MM.1S (cell line): Measurements from ENCODE around the gene FIS1.

Experiments used
- DNase-seq: peaks from one replicate; pipeline ENCODE4 v3.0.0-alpha.2; 2015
- H2AFZ ChIP-seq: fragments of 300-600 bp; sonication (generic); 2 replicates; pipeline ENCODE4 v1.6.0; 2016; ENCODE audit warnings: antibody characterized with exemption, low read length
- H3F3A ChIP-seq: fragments of 300-600 bp; sonication (generic); 2 replicates; pipeline ENCODE4 v1.6.1; 2016; ENCODE audit warnings: mild to moderate bottlenecking, antibody characterized with exemption, low read length, moderate library complexity, mixed read lengths; ENCODE audit not compliant: insufficient read depth
- H3K27ac ChIP-seq: fragments of 300-600 bp; sonication (generic); 2 replicates; pipeline ENCODE4 v1.5.1; 2016; ENCODE audit warnings: mild to moderate bottlenecking, low read length
- H3K27me3 ChIP-seq: fragments of 300-600 bp; sonication (generic); replicated peaks from 2 replicates; pipeline ENCODE4 v1.6.0; 2016; ENCODE audit warnings: low read length; ENCODE audit not compliant: insufficient read depth
- H3K36me3 ChIP-seq: fragments of 300-600 bp; sonication (generic); replicated peaks from 2 replicates; pipeline ENCODE4 v1.6.1; 2016; ENCODE audit warnings: mild to moderate bottlenecking, low read length, mixed read lengths; ENCODE audit not compliant: insufficient read depth
- H3K4me1 ChIP-seq: fragments of 300-600 bp; sonication (generic); 2 replicates; pipeline ENCODE4 v1.6.1; 2016; ENCODE audit warnings: low read length, mixed read lengths
- H3K4me2 ChIP-seq: fragments of 300-600 bp; sonication (generic); 2 replicates; pipeline ENCODE4 v1.6.0; 2016; ENCODE audit warnings: low read depth, low read length
- H3K4me3 ChIP-seq: fragments of 300-600 bp; sonication (generic); 2 replicates; pipeline ENCODE4 v1.5.1; 2016; ENCODE audit warnings: low read length, mixed read lengths
- H3K79me2 ChIP-seq: fragments of 300-600 bp; sonication (generic); 2 replicates; pipeline ENCODE4 v1.6.1; 2016; ENCODE audit warnings: mixed run types, low read length, mixed read lengths
- H3K9ac ChIP-seq: fragments of 300-600 bp; sonication (generic); 2 replicates; pipeline ENCODE4 v1.6.1; 2016; ENCODE audit warnings: low read length, mixed read lengths
- H3K9me2 ChIP-seq: fragments of 300-600 bp; sonication (generic); replicated peaks from 2 replicates; pipeline ENCODE4 v1.6.1; 2016; ENCODE audit warnings: mild to moderate bottlenecking, low read length, mixed read lengths; ENCODE audit not compliant: insufficient read depth
- H3K9me3 ChIP-seq: fragments of 300-600 bp; sonication (generic); replicated peaks from 2 replicates; pipeline ENCODE4 v1.6.1; 2016; ENCODE audit warnings: mild to moderate bottlenecking, low read length, mixed read lengths; ENCODE audit not compliant: insufficient read depth
- H4K20me1 ChIP-seq: fragments of 300-600 bp; sonication (generic); 2 replicates; pipeline ENCODE4 v1.6.1; 2016; ENCODE audit warnings: mild to moderate bottlenecking, low read length, moderate library complexity, mixed read lengths; ENCODE audit not compliant: insufficient read depth
- CTCF ChIP-seq: fragments of 300-600 bp; sonication (generic); IDR thresholded peaks from 2 replicates; pipeline ENCODE4 v1.5.1; 2016; ENCODE audit warnings: antibody characterized with exemption, low read length, mixed read lengths
- EZH2 ChIP-seq: fragments of 300-600 bp; sonication (generic); optimal IDR thresholded peaks from 2 replicates; pipeline ENCODE3; 2017; ENCODE audit warnings: low read depth, mild to moderate bottlenecking, antibody characterized with exemption, low read length, mixed read lengths
- EZH2phosphoT487 ChIP-seq: fragments of 300-600 bp; sonication (generic); IDR thresholded peaks from 2 replicates; pipeline ENCODE4 v1.6.1; 2018; ENCODE audit warnings: antibody characterized with exemption, low read length

The FIS1 gene

GRCh38 chr7:101251871-101252659, 7.2 kb upstream of the FIS1 start:
- H3K9me3 ChIP-seq = no peaks in the 10 kb centered on the region
- H4K20me1 ChIP-seq = no peaks in the 10 kb centered on the region
- no peaks in the 10 kb centered on the region for H3K4me1 ChIP-seq
- H3K27ac ChIP-seq = peak overlapping the region; percentile 18; the same call in 1 of the 2 replicates
- H2AFZ ChIP-seq = peak overlapping the region; percentile 62
- H3K9ac ChIP-seq = peak overlapping the region; percentile 56; the same call in 1 of the 2 replicates
- H3K4me2 ChIP-seq = peak overlapping the region; percentile 50; the same call in 1 of the 2 replicates
- peak; percentile 99 for DNase-seq
- H3K79me2 ChIP-seq = peaks cover 40% of the 10 kb centered on the region
- H3K36me3 ChIP-seq = no peaks in the 10 kb centered on the region
- no peaks in the 10 kb centered on the region for H3F3A ChIP-seq
- H3K9me2 ChIP-seq = no peaks in the 10 kb centered on the region
- H3K4me3 ChIP-seq = peak overlapping the region; percentile 85
- TF ChIP-seq CTCF (no peak), EZH2phosphoT487 (no peak), EZH2 (no peak)
- H3K27me3 ChIP-seq = peaks cover 28% of the 10 kb centered on the region

GRCh38 chr7:101250324-101250723, 5.4 kb upstream of the FIS1 start:
- no peak for TF ChIP-seq EZH2
- no peak for TF ChIP-seq EZH2phosphoT487
- TF ChIP-seq CTCF = no peak
- H3K79me2 ChIP-seq = peaks cover 50% of the 10 kb centered on the region
- no peaks in the 10 kb centered on the region for H4K20me1 ChIP-seq
- H3K4me3 ChIP-seq = no peak overlapping the region
- no peak for DNase-seq
- H3K27me3 ChIP-seq = peaks cover 15% of the 10 kb centered on the region; the same call in 1 of the 2 replicates
- no peaks in the 10 kb centered on the region for H3K9me2 ChIP-seq
- H3F3A ChIP-seq = no peaks in the 10 kb centered on the region
- H3K27ac ChIP-seq = no peak overlapping the region
- H3K4me1 ChIP-seq = no peaks in the 10 kb centered on the region
- H3K9me3 ChIP-seq = no peaks in the 10 kb centered on the region
- no peaks in the 10 kb centered on the region for H3K36me3 ChIP-seq
- no peak overlapping the region for H3K9ac ChIP-seq
- no peak overlapping the region for H3K4me2 ChIP-seq
- no peak overlapping the region for H2AFZ ChIP-seq

- Histone ChIP-seq H3K27me3 (no peaks in the 10 kb centered on the region), H4K20me1 (no peaks in the 10 kb centered on the region), H3K79me2 (peaks cover 63% of the 10 kb centered on the region), H3K4me3 (no peak overlapping the region), H2AFZ (no peak overlapping the region), H3K9ac (no peak overlapping the region), H3K36me3 (no peaks in the 10 kb centered on the region), H3K4me1 (peaks cover 5% of the 10 kb centered on the region; the same call in 1 of the 2 replicates), H3K9me3 (no peaks in the 10 kb centered on the region), H3F3A (no peaks in the 10 kb centered on the region), H3K9me2 (no peaks in the 10 kb centered on the region), H3K27ac (no peak overlapping the region), H3K4me2 (no peak overlapping the region)
- DNase-seq = no peak
- TF ChIP-seq CTCF (no peak), EZH2 (no peak), EZH2phosphoT487 (no peak)
Observed at GRCh38 chr7:101248276-101248675, 3.4 kb upstream of the FIS1 start.
